Activated T-cell treated with anti-CD3 and anti-CD28 coated beads, Interleukin-2, amount 50 U/mL, for 1 hour (primary cell): ENCODE measurements around the gene MESP2.
A peak's percentile ranks its signal among the peaks of the same experiment; 100 is the strongest.

Experiments
- DNase-seq: peaks from one replicate; pipeline ENCODE4 v3.0.0-alpha.2; 2020

The MESP2 gene

GRCh38 chr15:89756897-89757296 lies 19.2 kb upstream of the MESP2 start:
- no peak for DNase-seq

- DNase-seq, result no peak
Observed at GRCh38 chr15:89758283-89758682, 17.8 kb upstream of the MESP2 start.

- DNase-seq, result no peak
Observed at GRCh38 chr15:89758981-89759380, 17.2 kb upstream of the MESP2 start.

GRCh38 chr15:89759835-89760234 lies 16.3 kb upstream of the MESP2 start:
- no peak for DNase-seq

GRCh38 chr15:89760303-89761008 lies 15.7 kb upstream of the MESP2 start:
- peak; percentile 70 for DNase-seq

GRCh38 chr15:89761009-89761831 lies 14.9 kb upstream of the MESP2 start:
- no peak for DNase-seq

GRCh38 chr15:89761929-89762328 lies 14.2 kb upstream of the MESP2 start:
- no peak for DNase-seq

GRCh38 chr15:89765694-89766093 lies 10.4 kb upstream of the MESP2 start:
- DNase-seq, result no peak

GRCh38 chr15:89766357-89767311 lies 9.5 kb upstream of the MESP2 start:
- no peak for DNase-seq

- no peak for DNase-seq
Observed at GRCh38 chr15:89767411-89767915, 8.7 kb upstream of the MESP2 start.

GRCh38 chr15:89768071-89768500 lies 8.0 kb upstream of the MESP2 start:
- DNase-seq, result no peak

- DNase-seq, result no peak
Observed at GRCh38 chr15:89769366-89769765, 6.8 kb upstream of the MESP2 start.

GRCh38 chr15:89770041-89770440 lies 6.1 kb upstream of the MESP2 start:
- no peak for DNase-seq

GRCh38 chr15:89772932-89773583 lies 3.1 kb upstream of the MESP2 start:
- DNase-seq, result no peak

GRCh38 chr15:89774492-89774891 lies 1.6 kb upstream of the MESP2 start:
- no peak for DNase-seq

GRCh38 chr15:89775815-89776214 lies 317 bp upstream of the MESP2 start:
- DNase-seq, result no peak

GRCh38 chr15:89777073-89777751 lies 1.1 kb downstream of the MESP2 start:
- no peak for DNase-seq

- DNase-seq, result no peak
Observed at GRCh38 chr15:89777782-89778380, 1.7 kb downstream of the MESP2 start.

GRCh38 chr15:89778861-89779260 lies 2.7 kb downstream of the MESP2 start:
- no peak for DNase-seq

GRCh38 chr15:89780601-89781000 lies 4.5 kb downstream of the MESP2 start:
- no peak for DNase-seq

GRCh38 chr15:89781055-89781454 lies 4.9 kb downstream of the MESP2 start:
- no peak for DNase-seq
